Activated naive CD8-positive, alpha-beta T cell treated with anti-CD3 and anti-CD28 coated beads for 36 hours (primary cell): ENCODE results near the gene IL2RG. TPM values are rescaled to one million over a fixed set of nuclear protein-coding genes. Genes with fewer than 3 reads are reported as not detected.
A peak's percentile ranks its signal among the peaks of the same experiment; 100 is the strongest.

Source experiments
- DNase-seq: peaks from one replicate; pipeline ENCODE4 v3.0.0; 2021
- H3K27ac Mint-ChIP-seq: one replicate; pipeline ENCODE4 v1.8.0; 2022; ENCODE audit warnings: mild to moderate bottlenecking, moderate library complexity, mixed read lengths
- H3K27me3 Mint-ChIP-seq: one replicate; pipeline ENCODE4 v1.8.0; 2022; ENCODE audit warnings: mild to moderate bottlenecking, mixed read lengths
- H3K36me3 Mint-ChIP-seq: one replicate; pipeline ENCODE4 v1.8.0; 2021; ENCODE audit warnings: mild to moderate bottlenecking, mixed read lengths
- H3K4me1 Mint-ChIP-seq: one replicate; pipeline ENCODE4 v1.8.0; 2021; ENCODE audit warnings: mixed read lengths
- H3K4me3 Mint-ChIP-seq: one replicate; pipeline ENCODE4 v1.8.0; 2022; ENCODE audit warnings: mild to moderate bottlenecking, moderate library complexity, mixed read lengths
- H3K9me3 Mint-ChIP-seq: one replicate; pipeline ENCODE4 v1.8.0; 2022; ENCODE audit warnings: mixed read lengths
- total RNA-seq, 2 experiments: library from RNA; stranded (reverse); gene quantifications; one replicate each; pipeline ENCODE4 v1.2.3, GENCODE V29; 2021

IL2RG gene
- total RNA-seq, 2 experiments from 2014 or later, result 231 to 241 TPM

DNA sequence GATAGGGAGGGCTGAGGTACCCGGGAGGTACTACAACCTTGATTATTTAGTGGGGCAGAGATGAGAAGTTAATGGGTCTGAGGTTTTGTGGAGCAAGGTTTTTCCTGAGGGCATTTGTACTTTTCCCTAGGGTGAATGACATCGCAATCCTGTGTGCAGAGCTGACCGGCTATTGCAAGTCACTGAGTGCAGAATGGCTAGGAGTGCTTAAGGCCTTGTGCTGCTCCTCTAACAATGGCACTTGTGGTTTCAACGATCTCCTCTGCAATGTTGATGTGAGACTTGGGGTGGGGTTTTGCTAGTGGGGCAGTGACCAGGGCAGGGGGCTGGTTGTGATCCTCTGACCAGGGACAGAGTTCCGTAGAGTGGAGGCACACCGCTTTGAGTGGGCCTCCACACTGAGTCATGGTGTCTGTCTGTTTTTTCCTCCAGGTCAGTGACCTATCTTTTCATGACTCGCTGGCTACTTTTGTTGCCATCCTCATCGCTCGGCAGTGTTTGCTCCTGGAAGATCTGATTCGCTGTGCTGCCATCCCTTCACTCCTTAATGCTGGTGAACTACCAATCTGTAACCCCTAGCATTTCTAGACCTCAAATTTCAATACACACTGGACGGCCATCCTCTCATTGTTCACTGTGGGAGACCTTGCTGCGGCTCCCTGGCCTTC, 16.9 kb upstream of the IL2RG start:
- peaks cover 21% of the 10 kb centered on the region for H3K36me3 Mint-ChIP-seq
- H3K9me3 Mint-ChIP-seq, result no peaks in the 10 kb centered on the region
- H3K4me1 Mint-ChIP-seq, result peaks cover 12% of the 10 kb centered on the region
- no peak overlapping the region for H3K27ac Mint-ChIP-seq
- no peaks in the 10 kb centered on the region for H3K27me3 Mint-ChIP-seq
- no peak for DNase-seq
- H3K4me3 Mint-ChIP-seq, result peak overlapping the region; percentile 72

- H3K27me3 Mint-ChIP-seq, result no peaks in the 10 kb centered on the region
- H3K27ac Mint-ChIP-seq, result peak overlapping the region; percentile 86
- peak overlapping the region; percentile 81 for H3K4me3 Mint-ChIP-seq
- H3K9me3 Mint-ChIP-seq, result no peaks in the 10 kb centered on the region
- DNase-seq, result no peak
- peaks cover 10% of the 10 kb centered on the region for H3K36me3 Mint-ChIP-seq
- peaks cover 22% of the 10 kb centered on the region for H3K4me1 Mint-ChIP-seq
These were observed 7.7 kb upstream of the IL2RG start for GRCh38 chrX:71118985-71119535.

DNA sequence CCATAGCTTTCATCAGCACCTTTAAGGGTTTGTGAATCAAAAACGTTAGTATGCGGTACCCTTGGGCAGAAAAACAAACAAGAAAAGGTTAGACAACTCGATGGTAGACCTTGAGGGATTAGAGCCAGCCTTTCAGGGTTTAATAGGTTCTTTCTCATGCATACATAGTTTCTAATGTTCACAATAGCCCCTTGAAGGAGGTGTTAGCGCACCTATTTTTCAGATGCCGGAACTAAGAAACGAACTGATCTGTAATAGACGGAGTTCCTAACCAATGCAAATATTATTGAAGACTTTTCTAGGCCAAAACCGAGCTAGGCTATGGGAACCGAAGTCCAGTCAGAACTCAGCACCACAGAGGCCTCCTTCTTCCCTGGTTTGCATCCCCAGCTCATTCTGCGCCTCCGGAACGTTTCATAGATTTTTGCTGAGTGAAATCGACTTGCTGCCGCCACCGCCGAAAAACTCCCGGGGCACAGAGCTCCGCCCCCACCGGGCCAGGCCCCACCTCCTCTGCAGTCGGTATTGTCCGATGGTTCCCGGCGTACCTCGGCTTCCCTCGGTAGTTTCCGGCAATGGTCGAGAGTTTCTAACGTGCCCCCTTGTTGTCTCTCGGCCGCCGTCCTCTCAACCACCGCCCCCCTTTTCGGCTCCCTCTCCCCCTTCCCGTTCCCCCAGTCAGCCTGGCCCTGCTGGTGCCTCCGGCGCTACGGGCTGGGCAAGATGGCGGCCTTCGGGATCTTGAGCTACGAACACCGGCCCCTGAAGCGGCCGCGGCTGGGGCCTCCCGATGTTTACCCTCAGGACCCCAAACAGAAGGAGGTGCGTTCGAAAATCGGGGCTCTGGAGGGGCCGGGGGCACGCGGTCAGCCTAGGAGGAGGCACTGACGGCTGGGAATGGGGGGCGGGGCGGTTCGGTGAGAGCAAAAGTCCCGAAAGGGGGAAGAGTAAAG, 6.9 kb upstream of the IL2RG start, which contains the start of gene MED12:
MED12 (plus strand) TSS at position 565 of the 953 bp plus-strand sequence; CDS start at position 724, 159 bp downstream.
- Mint-ChIP-seq H3K27me3 (no peaks in the 10 kb centered on the region), H3K36me3 (peaks cover 10% of the 10 kb centered on the region), H3K9me3 (no peaks in the 10 kb centered on the region), H3K4me3 (peak within 1 kb of the TSS; percentile 81), H3K4me1 (peaks cover 24% of the 10 kb centered on the region), H3K27ac (peak within 1 kb of the TSS; percentile 86)
- peak; percentile 85 for DNase-seq

GRCh38 chrX:71117358-71117757, 6.0 kb upstream of the IL2RG start:
- Mint-ChIP-seq H3K4me3 (no peak overlapping the region), H3K36me3 (peaks cover 6% of the 10 kb centered on the region), H3K4me1 (peaks cover 27% of the 10 kb centered on the region), H3K27ac (no peak overlapping the region), H3K27me3 (no peaks in the 10 kb centered on the region), H3K9me3 (no peaks in the 10 kb centered on the region)
- DNase-seq, result no peak

DNA sequence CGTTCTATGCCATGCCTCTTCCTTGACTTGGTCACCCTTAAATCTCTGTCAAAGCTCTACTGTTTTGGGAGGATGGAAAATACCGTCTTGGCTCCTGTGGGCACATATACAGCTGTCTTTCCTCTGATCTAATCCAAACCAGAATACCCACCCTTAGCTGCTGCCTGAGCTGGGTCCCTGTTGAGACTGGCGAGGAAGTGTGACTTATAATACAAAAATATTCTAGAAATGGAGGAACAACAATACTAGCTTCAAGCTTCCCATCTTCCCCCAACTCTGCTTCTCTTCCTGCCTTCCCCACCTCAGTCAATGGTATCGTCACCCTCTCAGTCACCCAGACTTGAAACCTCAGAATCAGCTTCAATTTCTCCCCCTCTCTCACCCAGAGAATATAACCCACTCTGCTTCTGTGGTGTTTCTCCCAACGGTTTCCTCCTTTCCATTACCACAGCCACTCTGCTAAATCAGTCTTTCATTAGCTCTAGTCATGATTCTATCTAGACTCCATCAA, 599 bp upstream of the IL2RG start:
- peaks cover 44% of the 10 kb centered on the region for H3K36me3 Mint-ChIP-seq
- DNase-seq, result no peak
- H3K4me1 Mint-ChIP-seq, result peaks cover 28% of the 10 kb centered on the region
- H3K9me3 Mint-ChIP-seq, result no peaks in the 10 kb centered on the region
- H3K27ac Mint-ChIP-seq, result peak overlapping the region; percentile 96
- no peaks in the 10 kb centered on the region for H3K27me3 Mint-ChIP-seq
- H3K4me3 Mint-ChIP-seq, result peak overlapping the region; percentile 99

GRCh38 chrX:71109051-71109450, 2.3 kb downstream of the IL2RG start:
- Mint-ChIP-seq H3K27ac (peak overlapping the region; percentile 96), H3K27me3 (no peaks in the 10 kb centered on the region), H3K4me1 (peaks cover 45% of the 10 kb centered on the region), H3K9me3 (no peaks in the 10 kb centered on the region), H3K4me3 (peak overlapping the region; percentile 99), H3K36me3 (peaks cover 68% of the 10 kb centered on the region)
- no peak for DNase-seq

- Mint-ChIP-seq H3K9me3 (no peaks in the 10 kb centered on the region), H3K4me1 (peaks cover 48% of the 10 kb centered on the region), H3K4me3 (peak overlapping the region; percentile 99), H3K27me3 (no peaks in the 10 kb centered on the region), H3K36me3 (peaks cover 72% of the 10 kb centered on the region), H3K27ac (peak overlapping the region; percentile 96)
- DNase-seq, result peak; percentile 30
These were observed 3.5 kb downstream of the IL2RG start for GRCh38 chrX:71107762-71108360.

- Mint-ChIP-seq H3K9me3 (no peaks in the 10 kb centered on the region), H3K4me3 (peak overlapping the region; percentile 99), H3K27me3 (no peaks in the 10 kb centered on the region), H3K4me1 (peaks cover 50% of the 10 kb centered on the region), H3K27ac (peak overlapping the region; percentile 96), H3K36me3 (peaks cover 72% of the 10 kb centered on the region)
- no peak for DNase-seq
These were observed 4.1 kb downstream of the IL2RG start for GRCh38 chrX:71107245-71107644.

- peak within 1 kb of the TSS; percentile 96 for H3K27ac Mint-ChIP-seq
- no peaks in the 10 kb centered on the region for H3K9me3 Mint-ChIP-seq
- peak; percentile 28 for DNase-seq
- H3K27me3 Mint-ChIP-seq, result no peaks in the 10 kb centered on the region
- H3K36me3 Mint-ChIP-seq, result peaks cover 72% of the 10 kb centered on the region
- H3K4me1 Mint-ChIP-seq, result peaks cover 55% of the 10 kb centered on the region
- peak within 1 kb of the TSS; percentile 99 for H3K4me3 Mint-ChIP-seq
These were observed 5.0 kb downstream of the IL2RG start, which contains the start of gene CXorf65 for GRCh38 chrX:71106427-71106826. Gene CXorf65 (minus strand): TSS chrX:71106740. CDS start chrX:71106556, 184 bp downstream.

DNA sequence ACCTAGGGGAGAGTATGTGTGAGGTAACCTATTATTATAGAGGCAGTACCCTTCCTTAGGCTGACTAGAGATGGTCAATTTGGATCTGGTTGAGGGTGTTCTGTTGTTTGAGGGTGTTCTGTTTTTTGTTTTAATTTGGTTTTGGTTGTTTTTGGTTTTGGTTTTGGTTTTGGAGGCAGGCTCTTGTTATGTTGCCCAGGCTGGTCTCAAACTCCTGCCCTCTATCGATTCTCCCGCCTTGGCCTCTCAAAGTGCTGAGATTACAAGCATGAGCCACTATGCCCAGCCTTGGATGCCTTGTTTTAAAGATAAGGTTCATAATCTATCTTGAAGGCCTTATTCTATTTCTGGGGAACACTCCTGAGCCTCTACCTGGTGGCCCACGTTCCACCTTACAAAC, 5.7 kb downstream of the IL2RG start:
- Mint-ChIP-seq H3K27ac (peak overlapping the region; percentile 96), H3K4me3 (peak overlapping the region; percentile 64), H3K27me3 (no peaks in the 10 kb centered on the region), H3K4me1 (peaks cover 61% of the 10 kb centered on the region), H3K9me3 (no peaks in the 10 kb centered on the region), H3K36me3 (peaks cover 64% of the 10 kb centered on the region)
- DNase-seq, result no peak

DNA sequence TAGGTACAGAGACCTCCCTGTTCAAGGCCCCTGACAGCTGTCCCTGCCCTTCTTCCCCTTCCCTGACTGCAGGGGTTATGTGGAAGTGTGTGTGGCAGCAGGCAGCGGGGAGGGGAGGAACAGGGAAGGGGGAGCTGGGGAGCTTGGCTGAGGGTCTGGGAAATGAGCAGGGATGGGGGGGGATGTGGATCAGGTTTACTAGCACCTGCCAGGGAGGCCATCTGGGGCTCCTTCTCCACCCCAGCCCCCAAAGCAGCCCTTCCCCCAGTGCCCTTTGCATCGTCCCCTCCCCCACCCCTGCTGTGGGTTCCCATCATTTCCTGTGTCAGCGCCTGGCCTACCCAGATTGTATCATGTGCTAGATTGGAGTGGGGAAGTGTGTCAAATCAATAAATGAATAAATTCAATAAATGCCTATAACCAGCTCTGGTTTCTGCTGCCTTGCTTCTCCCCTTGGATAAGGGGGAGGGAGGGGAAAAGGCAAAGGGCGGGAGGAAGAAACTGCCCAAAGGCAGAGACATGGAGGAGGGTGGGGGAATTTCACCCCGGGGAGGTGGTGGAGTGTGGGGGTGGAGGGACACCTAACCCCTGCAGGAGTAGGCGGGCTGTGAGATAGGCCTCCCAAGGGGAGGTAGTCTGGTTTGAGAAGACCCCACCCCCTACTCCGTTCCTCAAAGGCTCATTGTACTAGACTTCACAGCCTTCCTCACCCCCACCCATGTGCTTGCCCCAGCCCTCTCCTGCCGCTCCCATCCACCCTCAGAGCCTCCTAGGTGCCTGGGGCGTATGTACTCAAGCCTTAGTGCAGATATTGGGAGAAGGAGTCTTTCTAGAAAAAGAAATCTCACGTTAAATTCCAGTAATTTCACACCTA, 8.0 kb downstream of the IL2RG start:
- Mint-ChIP-seq H3K9me3 (no peaks in the 10 kb centered on the region), H3K4me1 (peaks cover 73% of the 10 kb centered on the region), H3K27ac (peak overlapping the region; percentile 89), H3K27me3 (no peaks in the 10 kb centered on the region), H3K4me3 (peak overlapping the region; percentile 81), H3K36me3 (peaks cover 41% of the 10 kb centered on the region)
- peak; percentile 49 for DNase-seq

DNA sequence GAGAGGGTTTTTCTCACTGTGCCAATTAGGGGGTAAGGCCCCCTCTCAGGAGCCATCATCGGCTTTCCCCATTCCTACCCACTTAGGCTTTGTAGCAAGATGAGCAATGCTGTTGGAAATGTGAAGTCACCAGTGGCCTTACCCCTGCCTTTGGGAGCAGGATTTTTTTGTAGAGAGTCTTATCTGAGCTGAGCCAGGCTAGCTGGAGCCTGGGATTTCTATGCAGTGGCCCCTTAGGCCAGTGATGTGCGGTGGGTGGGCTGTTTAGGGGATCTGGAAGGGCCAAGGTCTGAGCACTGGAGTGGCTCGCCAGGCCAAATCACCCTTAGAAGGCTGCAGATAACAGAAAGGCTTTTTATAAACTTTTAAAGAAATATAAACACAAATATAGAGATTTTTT, 9.1 kb downstream of the IL2RG start:
- no peak for DNase-seq
- Mint-ChIP-seq H3K4me1 (peaks cover 69% of the 10 kb centered on the region), H3K27me3 (no peaks in the 10 kb centered on the region), H3K9me3 (no peaks in the 10 kb centered on the region), H3K27ac (peak overlapping the region; percentile 89), H3K4me3 (no peak overlapping the region), H3K36me3 (peaks cover 30% of the 10 kb centered on the region)

DNA sequence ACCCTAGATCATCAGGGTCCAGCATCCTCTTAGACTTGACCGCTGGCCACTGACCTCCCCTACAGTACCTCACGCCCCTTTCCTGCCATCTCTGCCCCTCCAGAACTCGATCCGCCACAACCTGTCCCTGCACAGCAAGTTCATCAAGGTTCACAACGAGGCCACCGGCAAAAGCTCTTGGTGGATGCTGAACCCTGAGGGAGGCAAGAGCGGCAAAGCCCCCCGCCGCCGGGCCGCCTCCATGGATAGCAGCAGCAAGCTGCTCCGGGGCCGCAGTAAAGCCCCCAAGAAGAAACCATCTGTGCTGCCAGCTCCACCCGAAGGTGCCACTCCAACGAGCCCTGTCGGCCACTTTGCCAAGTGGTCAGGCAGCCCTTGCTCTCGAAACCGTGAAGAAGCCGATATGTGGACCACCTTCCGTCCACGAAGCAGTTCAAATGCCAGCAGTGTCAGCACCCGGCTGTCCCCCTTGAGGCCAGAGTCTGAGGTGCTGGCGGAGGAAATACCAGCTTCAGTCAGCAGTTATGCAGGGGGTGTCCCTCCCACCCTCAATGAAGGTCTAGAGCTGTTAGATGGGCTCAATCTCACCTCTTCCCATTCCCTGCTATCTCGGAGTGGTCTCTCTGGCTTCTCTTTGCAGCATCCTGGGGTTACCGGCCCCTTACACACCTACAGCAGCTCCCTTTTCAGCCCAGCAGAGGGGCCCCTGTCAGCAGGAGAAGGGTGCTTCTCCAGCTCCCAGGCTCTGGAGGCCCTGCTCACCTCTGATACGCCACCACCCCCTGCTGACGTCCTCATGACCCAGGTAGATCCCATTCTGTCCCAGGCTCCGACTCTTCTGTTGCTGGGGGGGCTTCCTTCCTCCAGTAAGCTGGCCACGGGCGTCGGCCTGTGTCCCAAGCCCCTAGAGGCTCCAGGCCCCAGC, 10.5 kb downstream of the IL2RG start:
- Mint-ChIP-seq H3K27ac (peak overlapping the region; percentile 58), H3K27me3 (no peaks in the 10 kb centered on the region), H3K36me3 (peaks cover 19% of the 10 kb centered on the region), H3K4me3 (no peak overlapping the region), H3K9me3 (no peaks in the 10 kb centered on the region), H3K4me1 (peaks cover 62% of the 10 kb centered on the region)
- no peak for DNase-seq
